Spleen (tissue), 11 donors: Measurements from ENCODE around the gene C14orf93. TPM values are rescaled to one million over a fixed set of nuclear protein-coding genes. Genes with fewer than 3 reads are reported as not detected.
"Not testable (repeated sequence)": the region's sequence is repeated elsewhere in the genome, so short reads cannot be mapped to it uniquely, and the experiment has no call there.

Experiments used
- DNase-seq: peaks from one replicate; pipeline ENCODE4 v3.0.0-alpha.2; 2020
- H3K27ac ChIP-seq, 8 donors: fragments of 200-600 bp; sonication (generic) in 7 of 8; 1 replicate in 4 of 8; 2 replicates in 4 of 8; pipeline versions ENCODE4 v1.5.0 to v1.8.0; 2016 to 2021; ENCODE audit warnings: inconsistent platforms in 4 of 8, mild to moderate bottlenecking in 4 of 8, moderate library complexity in 1 of 8
- H3K27me3 ChIP-seq, 7 donors: fragments of 200-600 bp; sonication (generic) in 6 of 7; replicated peaks in 1 of 7; 1 replicate in 4 of 7; 2 replicates in 3 of 7; pipeline versions ENCODE4 v1.5.0 to v1.8.0; 2016 to 2021; ENCODE audit warnings: inconsistent platforms in 3 of 7, mild to moderate bottlenecking in 1 of 7
- H3K36me3 ChIP-seq, 6 donors: fragments of 200-600 bp; sonication (generic) in 5 of 6; 1 replicate in 4 of 6; 2 replicates in 2 of 6; pipeline versions ENCODE4 v1.5.0 to v1.8.0; 2016 to 2021; ENCODE audit warnings: inconsistent platforms in 2 of 6
- H3K4me1 ChIP-seq, 6 donors: fragments of 200-600 bp; sonication (generic) in 5 of 6; 1 replicate in 3 of 6; 2 replicates in 3 of 6; pipeline versions ENCODE4 v1.5.0 to v1.8.0; 2016 to 2021; ENCODE audit warnings: inconsistent platforms in 3 of 6
- H3K4me3 ChIP-seq, 8 donors: fragments of 200-600 bp; sonication (generic) in 7 of 8; 1 replicate in 4 of 8; 2 replicates in 4 of 8; pipeline versions ENCODE4 v1.5.0 to v1.8.0; 2016 to 2021; ENCODE audit warnings: inconsistent platforms in 4 of 8, mild to moderate bottlenecking in 4 of 8, moderate library complexity in 2 of 8
- H3K9me3 ChIP-seq, 8 donors: fragments of 200-600 bp; sonication (generic) in 7 of 8; 1 replicate in 4 of 8; 2 replicates in 4 of 8; pipeline versions ENCODE4 v1.5.0 to v1.8.0; 2016 to 2021; ENCODE audit warnings: inconsistent platforms in 4 of 8
- CTCF ChIP-seq, 11 experiments: fragments of 200-600 bp in 7 of 11; fragments of 450-650 bp in 4 of 11; sonication (generic) in 4 of 11; IDR thresholded peaks in 8 of 11; conservative IDR thresholded peaks in 3 of 11; 1 replicate in 7 of 11; 2 replicates in 4 of 11; pipeline versions ENCODE4 v1.4.0 to v1.8.0; 2016 to 2021; ENCODE audit warnings: antibody characterized with exemption in 11 of 11, inconsistent platforms in 4 of 11, mild to moderate bottlenecking in 1 of 11
- POLR2A ChIP-seq, 3 donors: fragments of 450-650 bp; IDR thresholded peaks; one replicate each; pipeline ENCODE4 v1.5.1; 2017; ENCODE audit warnings: antibody characterized with exemption in 3 of 3, mild to moderate bottlenecking in 1 of 3
- POLR2AphosphoS5 ChIP-seq, 3 donors: sonication (generic); formaldehyde crosslinking; IDR thresholded peaks; one replicate each; pipeline ENCODE4 v1.5.1; 2017; ENCODE audit warnings: antibody characterized with exemption in 3 of 3
- WGBS, 5 donors: extraction: QIAGEN DNeasy Blood & Tissue Kit in 3 of 5; methylation state at CpG; one replicate each; pipeline versions ENCODE4 v1.1.5 to v1.1.7; 2013 to 2018; 5-methylcytosine and 5-hydroxymethylcytosine counted together
- intact Hi-C: fragments of 100-400 bp; cut with DNase I; formaldehyde crosslinking; loops from one replicate; pipeline ENCODE4 v1.15.0; 2023; ENCODE audit warnings: low total_unique reads
- polyA plus RNA-seq, 3 donors: library from polyadenylated mRNA; stranded (reverse); fragments of 200-250 nt; gene quantifications; one replicate each; pipeline ENCODE4 v1.2.1, GENCODE V29; 2013
- total RNA-seq, 7 donors: library from RNA; depleted of rRNA in 3 of 7; stranded (reverse); fragments of >200 nt in 3 of 7; fragmentation: NEBNext Ultra II Directional in 4 of 7; extraction: Animal tissue kit (Norgen Biotek cat#: 25700) in 4 of 7; gene quantifications; one replicate each; pipeline versions ENCODE4 v1.1.0 to v1.2.1, GENCODE V29; 2016 to 2021
- donor health status: healthy with polysubstance abuse.
- donor health status: DM: no; HTN: no; CAD: no; lungs with moderate emphysema.
- donor health status: DM: no; HTN: no; CAD: no.
- donor health status: Bipolar disorder and iron deficiency.
- donor health status: healthy.
- donor health status: DM: no; HTN: no; CAD: no.
- donor health status: DM: yes; HTN: yes; CAD: no.

The C14orf93 gene
- total and polyA plus RNA-seq, 10 donors, result 7.3 to 27.0 (median 10.6) TPM

GRCh38 chr14:22971152-22971551, 38.8 kb downstream of the C14orf93 start:
- TF ChIP-seq POLR2AphosphoS5 (IDR thresholded peaks at IDR 0.05) (no peak), POLR2A (IDR thresholded peaks at IDR 0.05) (no peak), CTCF (IDR thresholded peaks at IDR 0.05 in 8 of 11, conservative IDR thresholded peaks at IDR 0.05 in 3 of 11) (no peak)
- DNase-seq, result no peak
- Histone ChIP-seq H3K9me3 (no peaks in the 10 kb centered on the region), H3K4me1 (peaks cover 0 to 24% (median 7%) of the 10 kb centered on the region in 6 donors), H3K36me3 (no peaks in the 10 kb centered on the region), H3K4me3 (no peak overlapping the region), H3K27ac (no peak overlapping the region), H3K27me3 (no peaks in the 10 kb centered on the region)
- intact Hi-C loops, result no loop called here
- WGBS, 5 donors, result 92 to 98% (median 94%) methylated on average over 1 of the region's 1 CpG

- no peaks in the 10 kb centered on the region for H3K36me3 ChIP-seq
- intact Hi-C loops, result no loop called here
- no peaks in the 10 kb centered on the region for H3K27me3 ChIP-seq
- no peak overlapping the region for H3K4me3 ChIP-seq
- no peaks in the 10 kb centered on the region for H3K4me1 ChIP-seq
- H3K9me3 ChIP-seq, result no peaks in the 10 kb centered on the region
- WGBS, 5 donors, result 65 to 75% (median 70%) methylated on average over 4 of the region's 4 CpGs
- no peak for DNase-seq
- TF ChIP-seq CTCF (IDR thresholded peaks at IDR 0.05 in 8 of 11, conservative IDR thresholded peaks at IDR 0.05 in 3 of 11), result no peak
- no peak for TF ChIP-seq POLR2A (IDR thresholded peaks at IDR 0.05)
- no peak for TF ChIP-seq POLR2AphosphoS5 (IDR thresholded peaks at IDR 0.05)
- H3K27ac ChIP-seq, result no peak overlapping the region
These were observed 43.1 kb downstream of the C14orf93 start for GRCh38 chr14:22966783-22967269.

- H3K4me3 ChIP-seq, DNase-seq, H3K9me3 ChIP-seq, H3K27me3 ChIP-seq, intact Hi-C loops, H3K4me1 ChIP-seq, H3K36me3 ChIP-seq, H3K27ac ChIP-seq: not testable (repeated sequence)
- WGBS, 5 donors, result 75 to 88% (median 80%) methylated on average over 15 of the region's 15 CpGs
These were observed 43.8 kb downstream of the C14orf93 start for GRCh38 chr14:22965916-22966782.

- no peak for DNase-seq
- 91 to 97% (median 93%) methylated on average over 6 of the region's 6 CpGs for WGBS, 5 donors
- H3K4me1 ChIP-seq, result peaks cover 0 to 9% (median 6%) of the 10 kb centered on the region in 6 donors
- H3K27me3 ChIP-seq, result no peaks in the 10 kb centered on the region
- no peak overlapping the region for H3K27ac ChIP-seq
- no peaks in the 10 kb centered on the region for H3K36me3 ChIP-seq
- no peak overlapping the region for H3K4me3 ChIP-seq
- no peak for TF ChIP-seq CTCF (IDR thresholded peaks at IDR 0.05 in 8 of 11, conservative IDR thresholded peaks at IDR 0.05 in 3 of 11)
- TF ChIP-seq POLR2AphosphoS5 (IDR thresholded peaks at IDR 0.05), result no peak
- no peak for TF ChIP-seq POLR2A (IDR thresholded peaks at IDR 0.05)
- no peaks in the 10 kb centered on the region for H3K9me3 ChIP-seq
- intact Hi-C loops, result no loop called here
These were observed 47.8 kb downstream of the C14orf93 start for GRCh38 chr14:22962061-22962676.
